ENCODE measurements around the gene PAM. TPM values are rescaled to one million over a fixed set of nuclear protein-coding genes. Genes with fewer than 3 reads are reported as not detected.

Gene PAM
- total RNA-seq, 2 donors from 2014 or later = 76.8 to 171 TPM

GRCh38 chr5:102787134-102787533, 32.0 kb downstream of the PAM start:
- Histone ChIP-seq H3K27ac (no peak overlapping the region), H3K4me1 (replicated peaks) (no peaks in the 10 kb centered on the region), H3K36me3 (no peaks in the 10 kb centered on the region), H3K27me3 (replicated peaks; ENCODE audit: insufficient read depth) (no peaks in the 10 kb centered on the region), H3K4me3 (no peak overlapping the region), H3K9me3 (no peaks in the 10 kb centered on the region)
- TF ChIP-seq POLR2A (IDR thresholded peaks at IDR 0.05) = no peak
- WGBS = 94% methylated on average over 2 of the region's 2 CpGs
- DNase-seq (ENCODE audit: low spot score) = no peak
- intact Hi-C loops (cut with DNase I) = no loop called here

DNA sequence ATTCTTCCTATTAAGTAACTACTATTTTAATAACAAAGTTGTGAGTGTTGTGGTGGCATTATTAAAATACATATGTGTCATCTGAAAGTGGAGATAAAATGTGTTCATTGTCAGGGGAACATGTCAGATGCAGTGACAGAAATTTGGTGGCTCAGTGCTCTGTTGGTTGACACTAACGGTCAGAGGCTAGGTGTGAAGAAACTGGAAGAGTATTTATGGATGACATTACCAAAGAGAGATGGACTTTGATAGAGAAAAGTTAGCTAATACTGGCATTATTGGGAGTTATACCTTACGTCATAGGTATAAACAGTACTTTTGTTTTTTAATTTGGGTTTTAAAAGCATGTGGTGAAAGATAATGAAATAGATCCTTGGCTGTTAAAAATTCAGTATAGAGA, 33.7 kb downstream of the PAM start:
- no peaks in the 10 kb centered on the region for H3K27me3 ChIP-seq (replicated peaks; ENCODE audit: insufficient read depth)
- H3K36me3 ChIP-seq = no peaks in the 10 kb centered on the region
- no peak for TF ChIP-seq POLR2AphosphoS5 (IDR thresholded peaks at IDR 0.05)
- TF ChIP-seq CTCF (IDR thresholded peaks at IDR 0.05) = no peak
- TF ChIP-seq POLR2A (IDR thresholded peaks at IDR 0.05) = no peak
- no peak overlapping the region for H3K27ac ChIP-seq
- DNase-seq (ENCODE audit: low spot score) = no peak
- no peak overlapping the region for H3K4me3 ChIP-seq
- WGBS = 92% methylated on average over 2 of the region's 2 CpGs
- intact Hi-C loops (cut with DNase I) = no loop called here
- no peaks in the 10 kb centered on the region for H3K4me1 ChIP-seq (replicated peaks)
- no peaks in the 10 kb centered on the region for H3K9me3 ChIP-seq

DNA sequence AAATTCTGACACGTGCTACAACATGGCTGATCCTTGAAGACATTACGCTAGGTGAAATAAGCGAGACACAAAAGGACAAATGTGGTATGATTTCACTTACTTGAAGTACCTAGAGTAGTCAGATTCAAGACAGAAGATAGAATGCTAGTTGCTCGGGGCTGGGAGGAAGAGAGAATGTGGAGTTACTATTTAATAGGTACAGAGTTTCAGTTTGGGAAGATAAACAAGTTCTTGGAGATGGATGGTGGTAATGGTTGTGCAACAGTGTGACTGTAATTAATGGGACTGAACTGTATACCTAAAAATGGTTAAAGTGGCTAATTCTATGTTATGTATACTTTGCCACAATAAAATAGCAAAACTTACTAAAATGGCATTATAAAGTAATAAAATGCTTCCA, 34.4 kb downstream of the PAM start:
- no peak overlapping the region for H3K27ac ChIP-seq
- DNase-seq (ENCODE audit: low spot score) = no peak
- no peaks in the 10 kb centered on the region for H3K27me3 ChIP-seq (replicated peaks; ENCODE audit: insufficient read depth)
- H3K4me1 ChIP-seq (replicated peaks) = no peaks in the 10 kb centered on the region
- no peak overlapping the region for H3K4me3 ChIP-seq
- H3K9me3 ChIP-seq = no peaks in the 10 kb centered on the region
- intact Hi-C loops (cut with DNase I) = no loop called here
- no peaks in the 10 kb centered on the region for H3K36me3 ChIP-seq
- TF ChIP-seq POLR2A (IDR thresholded peaks at IDR 0.05) = no peak
- no peak for TF ChIP-seq POLR2AphosphoS5 (IDR thresholded peaks at IDR 0.05)
- no peak for TF ChIP-seq CTCF (IDR thresholded peaks at IDR 0.05)
- 86% methylated on average over 4 of the region's 4 CpGs for WGBS

GRCh38 chr5:102790748-102791147, 35.6 kb downstream of the PAM start:
- no peaks in the 10 kb centered on the region for H3K27me3 ChIP-seq (replicated peaks; ENCODE audit: insufficient read depth)
- TF ChIP-seq POLR2AphosphoS5 (IDR thresholded peaks at IDR 0.05) (no peak), POLR2A (IDR thresholded peaks at IDR 0.05) (no peak), CTCF (IDR thresholded peaks at IDR 0.05) (no peak)
- intact Hi-C loops (cut with DNase I) = no loop called here

DNA sequence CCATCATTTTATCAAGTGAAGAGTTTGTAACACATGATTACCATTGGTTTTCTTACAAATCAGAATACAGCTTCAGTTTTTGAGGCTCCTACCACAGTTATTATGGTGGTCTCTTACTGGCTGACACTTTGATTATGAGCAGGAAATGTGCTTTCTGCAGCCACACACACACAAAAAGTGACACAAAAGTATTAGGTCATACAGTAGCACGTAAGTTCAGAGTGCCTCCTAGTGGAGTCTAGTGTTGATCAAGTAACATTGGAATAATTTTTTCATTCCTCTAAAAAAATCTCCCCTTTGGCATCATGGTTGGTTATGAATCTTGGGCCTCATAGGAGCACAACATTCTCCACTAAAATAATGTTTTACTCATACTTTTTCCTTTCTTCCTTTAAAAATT, 37.6 kb downstream of the PAM start:
- Histone ChIP-seq H3K36me3 (no peaks in the 10 kb centered on the region), H3K9me3 (no peaks in the 10 kb centered on the region), H3K4me1 (replicated peaks) (no peaks in the 10 kb centered on the region), H3K27me3 (replicated peaks; ENCODE audit: insufficient read depth) (no peaks in the 10 kb centered on the region), H3K4me3 (no peak overlapping the region), H3K27ac (no peak overlapping the region)
- DNase-seq (ENCODE audit: low spot score) = no peak
- TF ChIP-seq CTCF (IDR thresholded peaks at IDR 0.05) = no peak
- no peak for TF ChIP-seq POLR2A (IDR thresholded peaks at IDR 0.05)
- TF ChIP-seq POLR2AphosphoS5 (IDR thresholded peaks at IDR 0.05) = no peak
- WGBS = 87% methylated on average over 1 of the region's 1 CpG
- intact Hi-C loops (cut with DNase I) = no loop called here

More at GRCh38 chr5:102790748-102791147, 35.6 kb downstream of the PAM start:
- DNase-seq (ENCODE audit: low spot score) = no peak
- Histone ChIP-seq H3K4me1 (replicated peaks) (no peaks in the 10 kb centered on the region), H3K27ac (no peak overlapping the region), H3K36me3 (no peaks in the 10 kb centered on the region), H3K9me3 (no peaks in the 10 kb centered on the region), H3K4me3 (no peak overlapping the region)

Data from prostate gland (tissue), 2 donors.